GM12878 (cell line): ENCODE results near the gene GBP2.

Source experiments
- ATF7 ChIP-seq: fragments of 450-650 bp; IDR thresholded peaks from 2 replicates; pipeline ENCODE4 v1.6.1; 2016; ENCODE audit warnings: low read depth, mild to moderate bottlenecking
- CTCF ChIP-seq, 3 experiments: IDR thresholded peaks in 2 of 3; conservative IDR thresholded peaks in 1 of 3; 2 replicates each; pipeline ENCODE4 v1.5.1; 2011; ENCODE audit warnings: low read depth in 3 of 3, low read length in 3 of 3, mild to moderate bottlenecking in 3 of 3, control low read depth in 2 of 3, moderate library complexity in 2 of 3, inconsistent platforms in 1 of 3, mixed read lengths in 1 of 3; ENCODE audit not compliant: control insufficient read depth in 2 of 3, insufficient read depth in 1 of 3; ENCODE audit errors: extremely low read depth in 1 of 3
- IRF4 ChIP-seq: IDR thresholded peaks from 2 replicates; pipeline ENCODE4 v1.6.1; 2011; ENCODE audit warnings: low read depth, low read length
- POLR2AphosphoS5 ChIP-seq: IDR thresholded peaks from 2 replicates; pipeline ENCODE4 v1.6.1; 2011; ENCODE audit warnings: mild to moderate bottlenecking, low read length, inconsistent platforms
- SREBF2 ChIP-seq: IDR thresholded peaks from 2 replicates; pipeline ENCODE4 v1.6.1; 2012; ENCODE audit warnings: mild to moderate bottlenecking, low read length

- TF ChIP-seq SREBF2 (no peak), CTCF (IDR thresholded peaks at IDR 0.05 in 2 of 3, conservative IDR thresholded peaks at IDR 0.05 in 1 of 3; ENCODE audit: control insufficient read depth in 2 of 3, extremely low read depth in 1 of 3, insufficient read depth in 1 of 3, low read depth in 3 of 3, low read length in 3 of 3) (peak; percentile 56 to 72 (median 61); a peak in 5 of 6 replicates), ATF7 (no peak), IRF4 (no peak), POLR2AphosphoS5 (no peak)
These were observed 40.1 kb downstream of the GBP2 start for GRCh38 chr1:89085781-89086180.
